ENCODE data around the gene NOTCH1. TPM values are rescaled to one million over a fixed set of nuclear protein-coding genes. Genes with fewer than 3 reads are reported as not detected.

The NOTCH1 gene
- total RNA-seq, 2 experiments from 2014 or later: 45.7 to 47.6 TPM

- intact Hi-C loops (cut with micrococcal nuclease): no loop called here
- TF ChIP-seq CTCF (IDR thresholded peaks at IDR 0.05): no peak
- Mint-ChIP-seq H3K4me3 (no peak overlapping the region), H3K27ac (no peak overlapping the region), H3K27me3 (no peaks in the 10 kb centered on the region), H3K9me3 (no peaks in the 10 kb centered on the region), H3K36me3 (ENCODE audit: low read depth) (peaks cover 53% of the 10 kb centered on the region), H3K4me1 (ENCODE audit: low read depth) (no peaks in the 10 kb centered on the region)
- DNase-seq (no peak), ATAC-seq (no peak)
- CTCF ChIA-PET: no interaction called here
- POLR2A ChIA-PET: interaction anchor here (1.0 kb wide), 1 partner anchor 28 kb away, joined by 3 read pairs; no protein-coding TSS in a partner anchor
Observed at GRCh38 chr9:136463578-136463977, 82.3 kb downstream of the NOTCH1 start.

GRCh38 chr9:136462664-136463063 lies 83.2 kb downstream of the NOTCH1 start:
- no peak for DNase-seq
- H3K36me3 Mint-ChIP-seq (ENCODE audit: low read depth): peaks cover 53% of the 10 kb centered on the region
- no peak for TF ChIP-seq CTCF (IDR thresholded peaks at IDR 0.05)

GRCh38 chr9:136460772-136461325 lies 85.0 kb downstream of the NOTCH1 start:
- Mint-ChIP-seq H3K4me3 (no peak overlapping the region), H3K4me1 (ENCODE audit: low read depth) (no peaks in the 10 kb centered on the region), H3K9me3 (no peaks in the 10 kb centered on the region), H3K27me3 (no peaks in the 10 kb centered on the region), H3K36me3 (ENCODE audit: low read depth) (peaks cover 50% of the 10 kb centered on the region), H3K27ac (no peak overlapping the region)
- intact Hi-C loops (cut with micrococcal nuclease): no loop called here
- POLR2A ChIA-PET: interaction anchor here (0.6 to 1.4 kb wide), 2 partner anchors 13 to 106 kb away, joined by 3 to 4 read pairs; no protein-coding TSS in a partner anchor
- no peak for ATAC-seq
- DNase-seq: no peak
- CTCF ChIA-PET: interaction anchor here (0.7 kb wide), 1 partner anchor 9 kb away, joined by 4 read pairs; no protein-coding TSS in a partner anchor
- no peak for TF ChIP-seq CTCF (IDR thresholded peaks at IDR 0.05)

More at GRCh38 chr9:136462664-136463063, 83.2 kb downstream of the NOTCH1 start:
- H3K27ac Mint-ChIP-seq: no peak overlapping the region
- CTCF ChIA-PET: no interaction called here
- H3K9me3 Mint-ChIP-seq: no peaks in the 10 kb centered on the region
- H3K27me3 Mint-ChIP-seq: no peaks in the 10 kb centered on the region
- no peak for ATAC-seq
- POLR2A ChIA-PET: interaction anchor here (1.0 kb wide), 1 partner anchor 27 kb away, joined by 3 read pairs; no protein-coding TSS in a partner anchor
- no peaks in the 10 kb centered on the region for H3K4me1 Mint-ChIP-seq (ENCODE audit: low read depth)
- intact Hi-C loops (cut with micrococcal nuclease): no loop called here
- no peak overlapping the region for H3K4me3 Mint-ChIP-seq

- POLR2A ChIA-PET: interaction anchor here (0.9 to 1.4 kb wide), 3 partner anchors 14 to 223 kb away, joined by 3 to 4 read pairs (median 3); no protein-coding TSS in a partner anchor
- Mint-ChIP-seq H3K4me1 (ENCODE audit: low read depth) (no peaks in the 10 kb centered on the region), H3K36me3 (ENCODE audit: low read depth) (peaks cover 51% of the 10 kb centered on the region), H3K27me3 (no peaks in the 10 kb centered on the region), H3K9me3 (no peaks in the 10 kb centered on the region), H3K4me3 (no peak overlapping the region), H3K27ac (no peak overlapping the region)
- CTCF ChIA-PET: interaction anchor here (0.8 to 1.0 kb wide), 2 partner anchors 19 to 25 kb away, joined by 3 to 4 read pairs; no protein-coding TSS in a partner anchor
- intact Hi-C loops (cut with micrococcal nuclease): no loop called here
- no peak for DNase-seq
- no peak for TF ChIP-seq CTCF (IDR thresholded peaks at IDR 0.05)
- ATAC-seq: no peak
Observed at GRCh38 chr9:136459425-136459824, 86.4 kb downstream of the NOTCH1 start.

GRCh38 chr9:136457326-136457725 lies 88.5 kb downstream of the NOTCH1 start:
- no peak for TF ChIP-seq CTCF (IDR thresholded peaks at IDR 0.05)
- Mint-ChIP-seq H3K36me3 (ENCODE audit: low read depth) (peaks cover 52% of the 10 kb centered on the region), H3K4me1 (ENCODE audit: low read depth) (no peaks in the 10 kb centered on the region), H3K27ac (no peak overlapping the region), H3K27me3 (no peaks in the 10 kb centered on the region), H3K4me3 (no peak overlapping the region), H3K9me3 (no peaks in the 10 kb centered on the region)
- intact Hi-C loops (cut with micrococcal nuclease): no loop called here
- no peak for ATAC-seq
- DNase-seq: no peak
- POLR2A ChIA-PET: interaction anchor here (1.0 to 1.2 kb wide), 2 partner anchors 14 to 37 kb away, joined by 3 read pairs; no protein-coding TSS in a partner anchor
- CTCF ChIA-PET: no interaction called here

Measured in activated CD8-positive, alpha-beta T cell treated with anti-CD3 and anti-CD28 coated beads for 36 hours (primary cell).